ENCODE data around the gene PAPPA2.

Gene PAPPA2

GRCh38 chr1:176504848-176505553, 42.0 kb downstream of the PAPPA2 start:
- DNase-seq = no peak

- no peak for DNase-seq
Observed at GRCh38 chr1:176512966-176513365, 50.0 kb downstream of the PAPPA2 start.

- no peak for DNase-seq
Observed at GRCh38 chr1:176515310-176515709, 52.3 kb downstream of the PAPPA2 start.

- peak; percentile 43 for DNase-seq
Observed at GRCh38 chr1:176517484-176517883, 54.5 kb downstream of the PAPPA2 start.

- DNase-seq = no peak
Observed at GRCh38 chr1:176521211-176521610, 58.2 kb downstream of the PAPPA2 start.

GRCh38 chr1:176522310-176522845, 59.4 kb downstream of the PAPPA2 start:
- DNase-seq = no peak

- no peak for DNase-seq
Observed at GRCh38 chr1:176529395-176530090, 66.6 kb downstream of the PAPPA2 start.

- no peak for DNase-seq
Observed at GRCh38 chr1:176531036-176531435, 68.1 kb downstream of the PAPPA2 start.

- DNase-seq = no peak
Observed at GRCh38 chr1:176531921-176532897, 69.2 kb downstream of the PAPPA2 start.

- DNase-seq = no peak
Observed at GRCh38 chr1:176533020-176533419, 70.0 kb downstream of the PAPPA2 start.

GRCh38 chr1:176536588-176536987, 73.6 kb downstream of the PAPPA2 start:
- no peak for DNase-seq

GRCh38 chr1:176539018-176539417, 76.0 kb downstream of the PAPPA2 start:
- no peak for DNase-seq

- no peak for DNase-seq
Observed at GRCh38 chr1:176540428-176540827, 77.5 kb downstream of the PAPPA2 start.

- no peak for DNase-seq
Observed at GRCh38 chr1:176541663-176542062, 78.7 kb downstream of the PAPPA2 start.

- DNase-seq = no peak
Observed at GRCh38 chr1:176542352-176542751, 79.4 kb downstream of the PAPPA2 start.

- no peak for DNase-seq
Observed at GRCh38 chr1:176543360-176544129, 80.6 kb downstream of the PAPPA2 start.

GRCh38 chr1:176545034-176545639, 82.2 kb downstream of the PAPPA2 start:
- no peak for DNase-seq

- no peak for DNase-seq
Observed at GRCh38 chr1:176546825-176547224, 83.8 kb downstream of the PAPPA2 start.

- no peak for DNase-seq
Observed at GRCh38 chr1:176551146-176551545, 88.2 kb downstream of the PAPPA2 start.

- DNase-seq = no peak
Observed at GRCh38 chr1:176552217-176552991, 89.4 kb downstream of the PAPPA2 start.

- DNase-seq = no peak
Observed at GRCh38 chr1:176552999-176553398, 90.0 kb downstream of the PAPPA2 start.

Data from activated CD4-positive, alpha-beta T cell treated with anti-CD3 and anti-CD28 coated beads, Interleukin-2, amount 50 U/mL, for 16 hours (primary cell).